PFSK-1 (cell line): ENCODE data around the gene IL17RD.

Source experiments
- FOXP2 ChIP-seq: optimal IDR thresholded peaks from 2 replicates; pipeline ENCODE3; 2011; ENCODE audit warnings: borderline replicate concordance, control low read depth, inconsistent platforms; ENCODE audit not compliant: insufficient read depth; ENCODE audit errors: extremely low read length, extremely low read depth
- POLR2AphosphoS5 ChIP-seq: IDR thresholded peaks from 2 replicates; pipeline ENCODE4 v1.6.1; 2012; ENCODE audit warnings: low read depth, mild to moderate bottlenecking, control low read depth, low read length, moderate library complexity
- SIN3A ChIP-seq: IDR thresholded peaks from 2 replicates; pipeline ENCODE4 v1.6.1; 2012; ENCODE audit warnings: mild to moderate bottlenecking, low read length, moderate library complexity, borderline replicate concordance; ENCODE audit not compliant: insufficient read depth
- TAF1 ChIP-seq: IDR thresholded peaks from 2 replicates; pipeline ENCODE4 v1.6.1; 2012; ENCODE audit warnings: low read length, control low read depth, borderline replicate concordance; ENCODE audit not compliant: insufficient read depth
- TF ChIP-seq, protein P1 (sequence below), 2 experiments: IDR thresholded peaks; 2 replicates each; pipeline versions ENCODE4 v1.6.1 to v1.8.0; 2011 to 2012; ENCODE audit warnings: low read depth in 2 of 2, low read length in 2 of 2, control low read depth in 1 of 2, inconsistent platforms in 1 of 2, mild to moderate bottlenecking in 1 of 2, moderate library complexity in 1 of 2; ENCODE audit not compliant: insufficient read depth in 1 of 2

DNA sequence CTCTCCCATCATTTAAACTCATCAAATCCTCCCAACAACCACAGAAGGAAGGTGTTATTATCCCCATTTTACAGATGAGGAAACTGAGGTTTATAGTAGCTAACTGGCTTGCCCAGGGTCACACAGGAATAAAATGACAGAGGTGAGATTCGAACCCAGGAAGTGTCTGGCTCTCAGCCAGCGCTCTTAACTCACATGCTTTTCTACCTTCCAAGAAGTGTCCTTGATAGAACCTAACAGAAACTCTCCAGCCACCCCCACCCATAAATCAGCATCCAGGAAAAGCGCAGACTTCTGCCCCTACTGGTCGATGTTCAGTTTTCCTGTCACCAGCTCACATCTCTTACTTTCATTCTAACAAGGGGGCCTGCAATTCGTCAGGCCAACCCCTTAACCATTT, 52.9 kb downstream of the IL17RD start:
- TF ChIP-seq, protein P1, sequence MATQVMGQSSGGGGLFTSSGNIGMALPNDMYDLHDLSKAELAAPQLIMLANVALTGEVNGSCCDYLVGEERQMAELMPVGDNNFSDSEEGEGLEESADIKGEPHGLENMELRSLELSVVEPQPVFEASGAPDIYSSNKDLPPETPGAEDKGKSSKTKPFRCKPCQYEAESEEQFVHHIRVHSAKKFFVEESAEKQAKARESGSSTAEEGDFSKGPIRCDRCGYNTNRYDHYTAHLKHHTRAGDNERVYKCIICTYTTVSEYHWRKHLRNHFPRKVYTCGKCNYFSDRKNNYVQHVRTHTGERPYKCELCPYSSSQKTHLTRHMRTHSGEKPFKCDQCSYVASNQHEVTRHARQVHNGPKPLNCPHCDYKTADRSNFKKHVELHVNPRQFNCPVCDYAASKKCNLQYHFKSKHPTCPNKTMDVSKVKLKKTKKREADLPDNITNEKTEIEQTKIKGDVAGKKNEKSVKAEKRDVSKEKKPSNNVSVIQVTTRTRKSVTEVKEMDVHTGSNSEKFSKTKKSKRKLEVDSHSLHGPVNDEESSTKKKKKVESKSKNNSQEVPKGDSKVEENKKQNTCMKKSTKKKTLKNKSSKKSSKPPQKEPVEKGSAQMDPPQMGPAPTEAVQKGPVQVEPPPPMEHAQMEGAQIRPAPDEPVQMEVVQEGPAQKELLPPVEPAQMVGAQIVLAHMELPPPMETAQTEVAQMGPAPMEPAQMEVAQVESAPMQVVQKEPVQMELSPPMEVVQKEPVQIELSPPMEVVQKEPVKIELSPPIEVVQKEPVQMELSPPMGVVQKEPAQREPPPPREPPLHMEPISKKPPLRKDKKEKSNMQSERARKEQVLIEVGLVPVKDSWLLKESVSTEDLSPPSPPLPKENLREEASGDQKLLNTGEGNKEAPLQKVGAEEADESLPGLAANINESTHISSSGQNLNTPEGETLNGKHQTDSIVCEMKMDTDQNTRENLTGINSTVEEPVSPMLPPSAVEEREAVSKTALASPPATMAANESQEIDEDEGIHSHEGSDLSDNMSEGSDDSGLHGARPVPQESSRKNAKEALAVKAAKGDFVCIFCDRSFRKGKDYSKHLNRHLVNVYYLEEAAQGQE (IDR thresholded peaks at IDR 0.05; ENCODE audit: insufficient read depth in 1 of 2, low read depth in 2 of 2, low read length in 2 of 2) = no peak
- no peak for TF ChIP-seq POLR2AphosphoS5
- TF ChIP-seq SIN3A = no peak
- TF ChIP-seq TAF1 = no peak
- no peak for TF ChIP-seq FOXP2
